ENCODE measurements around the gene CPLX4.

CPLX4 gene

GRCh38 chr18:59308248-59308937 is 10.1 kb downstream of the CPLX4 start:
- Histone ChIP-seq H3K27ac (ENCODE audit: low read depth, low read length) (no peak overlapping the region), H3K27me3 (ENCODE audit: control insufficient read depth, insufficient read depth, low read length) (peaks cover 78% of the 10 kb centered on the region), H3K36me3 (ENCODE audit: control insufficient read depth, insufficient read depth, low read length) (no peaks in the 10 kb centered on the region), H3K9me3 (ENCODE audit: control insufficient read depth, insufficient read depth, low read depth, low read length) (no peaks in the 10 kb centered on the region), H3K9ac (ENCODE audit: low read length) (no peak overlapping the region), H3K4me1 (ENCODE audit: control insufficient read depth, insufficient read depth, low read length) (0 out of 2 replicates have a peak, but pooled peaks cover 5% of the 10 kb centered on the region), H3K4me3 (ENCODE audit: low read depth, low read length) (peak overlapping the region; percentile 58)

GRCh38 chr18:59306640-59307039 is 11.8 kb downstream of the CPLX4 start:
- Histone ChIP-seq H3K9me3 (ENCODE audit: control insufficient read depth, insufficient read depth, low read depth, low read length) (no peaks in the 10 kb centered on the region), H3K27me3 (ENCODE audit: control insufficient read depth, insufficient read depth, low read length) (peaks cover 88% of the 10 kb centered on the region)

GRCh38 chr18:59305295-59305694 is 13.2 kb downstream of the CPLX4 start:
- Histone ChIP-seq H3K9me3 (ENCODE audit: control insufficient read depth, insufficient read depth, low read depth, low read length) (no peaks in the 10 kb centered on the region), H3K27me3 (ENCODE audit: control insufficient read depth, insufficient read depth, low read length) (peaks cover 85% of the 10 kb centered on the region), H3K9ac (ENCODE audit: low read length) (no peak overlapping the region), H3K36me3 (ENCODE audit: control insufficient read depth, insufficient read depth, low read length) (no peaks in the 10 kb centered on the region), H3K4me3 (ENCODE audit: low read depth, low read length) (no peak overlapping the region), H3K27ac (ENCODE audit: low read depth, low read length) (no peak overlapping the region), H3K4me1 (ENCODE audit: control insufficient read depth, insufficient read depth, low read length) (0 out of 2 replicates have a peak, but pooled peaks cover 5% of the 10 kb centered on the region)

More at GRCh38 chr18:59306640-59307039, 11.8 kb downstream of the CPLX4 start:
- H3K27ac ChIP-seq (ENCODE audit: low read depth, low read length) = no peak overlapping the region
- no peak overlapping the region for H3K9ac ChIP-seq (ENCODE audit: low read length)
- H3K4me1 ChIP-seq (ENCODE audit: control insufficient read depth, insufficient read depth, low read length) = 0 out of 2 replicates have a peak, but pooled peaks cover 5% of the 10 kb centered on the region
- no peaks in the 10 kb centered on the region for H3K36me3 ChIP-seq (ENCODE audit: control insufficient read depth, insufficient read depth, low read length)
- no peak overlapping the region for H3K4me3 ChIP-seq (ENCODE audit: low read depth, low read length)

GRCh38 chr18:59303656-59304195 is 14.7 kb downstream of the CPLX4 start:
- H3K36me3 ChIP-seq (ENCODE audit: control insufficient read depth, insufficient read depth, low read length) = no peaks in the 10 kb centered on the region
- H3K9me3 ChIP-seq (ENCODE audit: control insufficient read depth, insufficient read depth, low read depth, low read length) = no peaks in the 10 kb centered on the region
- H3K27ac ChIP-seq (ENCODE audit: low read depth, low read length) = no peak overlapping the region
- peaks cover 81% of the 10 kb centered on the region for H3K27me3 ChIP-seq (ENCODE audit: control insufficient read depth, insufficient read depth, low read length)
- H3K4me3 ChIP-seq (ENCODE audit: low read depth, low read length) = no peak overlapping the region
- H3K4me1 ChIP-seq (ENCODE audit: control insufficient read depth, insufficient read depth, low read length) = 0 out of 2 replicates have a peak, but pooled peaks cover 1% of the 10 kb centered on the region
- no peak overlapping the region for H3K9ac ChIP-seq (ENCODE audit: low read length)

- Histone ChIP-seq H3K27me3 (ENCODE audit: control insufficient read depth, insufficient read depth, low read length) (peaks cover 83% of the 10 kb centered on the region), H3K4me1 (ENCODE audit: control insufficient read depth, insufficient read depth, low read length) (no peaks in the 10 kb centered on the region)
Measured at GRCh38 chr18:59303006-59303405, 15.4 kb downstream of the CPLX4 start.

GRCh38 chr18:59301929-59302328 is 16.5 kb downstream of the CPLX4 start:
- no peak overlapping the region for H3K4me3 ChIP-seq (ENCODE audit: low read depth, low read length)
- H3K9ac ChIP-seq (ENCODE audit: low read length) = no peak overlapping the region
- H3K9me3 ChIP-seq (ENCODE audit: control insufficient read depth, insufficient read depth, low read depth, low read length) = no peaks in the 10 kb centered on the region
- no peaks in the 10 kb centered on the region for H3K4me1 ChIP-seq (ENCODE audit: control insufficient read depth, insufficient read depth, low read length)
- peaks cover 78% of the 10 kb centered on the region for H3K27me3 ChIP-seq (ENCODE audit: control insufficient read depth, insufficient read depth, low read length)
- no peaks in the 10 kb centered on the region for H3K36me3 ChIP-seq (ENCODE audit: control insufficient read depth, insufficient read depth, low read length)
- H3K27ac ChIP-seq (ENCODE audit: low read depth, low read length) = no peak overlapping the region

More at GRCh38 chr18:59303006-59303405, 15.4 kb downstream of the CPLX4 start:
- Histone ChIP-seq H3K9ac (ENCODE audit: low read length) (no peak overlapping the region), H3K9me3 (ENCODE audit: control insufficient read depth, insufficient read depth, low read depth, low read length) (no peaks in the 10 kb centered on the region), H3K27ac (ENCODE audit: low read depth, low read length) (no peak overlapping the region), H3K36me3 (ENCODE audit: control insufficient read depth, insufficient read depth, low read length) (no peaks in the 10 kb centered on the region), H3K4me3 (ENCODE audit: low read depth, low read length) (no peak overlapping the region)

- Histone ChIP-seq H3K4me3 (ENCODE audit: low read depth, low read length) (no peak overlapping the region), H3K9me3 (ENCODE audit: control insufficient read depth, insufficient read depth, low read depth, low read length) (no peaks in the 10 kb centered on the region), H3K27ac (ENCODE audit: low read depth, low read length) (no peak overlapping the region), H3K9ac (ENCODE audit: low read length) (no peak overlapping the region), H3K27me3 (ENCODE audit: control insufficient read depth, insufficient read depth, low read length) (peaks cover 77% of the 10 kb centered on the region), H3K4me1 (ENCODE audit: control insufficient read depth, insufficient read depth, low read length) (no peaks in the 10 kb centered on the region), H3K36me3 (ENCODE audit: control insufficient read depth, insufficient read depth, low read length) (no peaks in the 10 kb centered on the region)
Measured at GRCh38 chr18:59300676-59301285, 17.7 kb downstream of the CPLX4 start.

GRCh38 chr18:59298871-59299270 is 19.6 kb downstream of the CPLX4 start:
- Histone ChIP-seq H3K9ac (ENCODE audit: low read length) (no peak overlapping the region), H3K27ac (ENCODE audit: low read depth, low read length) (no peak overlapping the region), H3K4me1 (ENCODE audit: control insufficient read depth, insufficient read depth, low read length) (no peaks in the 10 kb centered on the region), H3K4me3 (ENCODE audit: low read depth, low read length) (no peak overlapping the region), H3K27me3 (ENCODE audit: control insufficient read depth, insufficient read depth, low read length) (peaks cover 81% of the 10 kb centered on the region), H3K36me3 (ENCODE audit: control insufficient read depth, insufficient read depth, low read length) (no peaks in the 10 kb centered on the region), H3K9me3 (ENCODE audit: control insufficient read depth, insufficient read depth, low read depth, low read length) (no peaks in the 10 kb centered on the region)

- Histone ChIP-seq H3K27ac (ENCODE audit: low read depth, low read length) (no peak overlapping the region), H3K4me3 (ENCODE audit: low read depth, low read length) (no peak overlapping the region), H3K27me3 (ENCODE audit: control insufficient read depth, insufficient read depth, low read length) (peaks cover 67% of the 10 kb centered on the region), H3K4me1 (ENCODE audit: control insufficient read depth, insufficient read depth, low read length) (no peaks in the 10 kb centered on the region), H3K36me3 (ENCODE audit: control insufficient read depth, insufficient read depth, low read length) (no peaks in the 10 kb centered on the region), H3K9ac (ENCODE audit: low read length) (no peak overlapping the region), H3K9me3 (ENCODE audit: control insufficient read depth, insufficient read depth, low read depth, low read length) (no peaks in the 10 kb centered on the region)
Measured at GRCh38 chr18:59293317-59293716, 25.1 kb downstream of the CPLX4 start.

GRCh38 chr18:59286341-59286740 is 32.1 kb downstream of the CPLX4 start:
- Histone ChIP-seq H3K4me3 (ENCODE audit: low read depth, low read length) (no peak overlapping the region), H3K9ac (ENCODE audit: low read length) (no peak overlapping the region), H3K4me1 (ENCODE audit: control insufficient read depth, insufficient read depth, low read length) (no peaks in the 10 kb centered on the region), H3K36me3 (ENCODE audit: control insufficient read depth, insufficient read depth, low read length) (no peaks in the 10 kb centered on the region), H3K27me3 (ENCODE audit: control insufficient read depth, insufficient read depth, low read length) (peaks cover 62% of the 10 kb centered on the region), H3K9me3 (ENCODE audit: control insufficient read depth, insufficient read depth, low read depth, low read length) (no peaks in the 10 kb centered on the region), H3K27ac (ENCODE audit: low read depth, low read length) (no peak overlapping the region)

GRCh38 chr18:59282341-59282740 is 36.1 kb downstream of the CPLX4 start:
- no peak overlapping the region for H3K9ac ChIP-seq (ENCODE audit: low read length)
- no peaks in the 10 kb centered on the region for H3K36me3 ChIP-seq (ENCODE audit: control insufficient read depth, insufficient read depth, low read length)
- H3K4me3 ChIP-seq (ENCODE audit: low read depth, low read length) = no peak overlapping the region
- H3K9me3 ChIP-seq (ENCODE audit: control insufficient read depth, insufficient read depth, low read depth, low read length) = no peaks in the 10 kb centered on the region
- peaks cover 89% of the 10 kb centered on the region for H3K27me3 ChIP-seq (ENCODE audit: control insufficient read depth, insufficient read depth, low read length)
- no peaks in the 10 kb centered on the region for H3K4me1 ChIP-seq (ENCODE audit: control insufficient read depth, insufficient read depth, low read length)
- no peak overlapping the region for H3K27ac ChIP-seq (ENCODE audit: low read depth, low read length)

All from HUES6 (cell line).